ENCODE data around the gene SASH1.
A peak's percentile ranks its signal among the peaks of the same experiment; 100 is the strongest.

The SASH1 gene

DNA sequence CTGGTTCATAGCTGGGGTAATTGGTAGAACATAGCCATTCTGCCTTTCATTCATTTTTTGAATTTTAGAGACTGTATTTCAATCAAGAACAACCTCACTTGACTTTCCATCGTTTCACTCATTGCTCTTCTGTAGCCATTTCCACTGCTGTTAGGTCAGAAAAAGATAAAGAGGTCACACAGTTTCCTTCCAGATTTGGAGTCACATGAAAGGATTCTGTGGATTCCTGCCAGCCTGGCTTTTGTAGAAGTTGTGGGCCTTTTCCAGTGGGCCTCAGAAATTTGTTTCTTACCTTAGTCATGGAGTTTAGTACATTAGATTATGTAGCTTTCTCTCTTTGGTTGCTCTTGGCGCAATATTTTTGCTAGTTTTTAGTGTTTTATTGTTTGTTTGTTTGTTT, 157.8 kb downstream of the SASH1 start:
- no peak for DNase-seq (ENCODE audit: low read depth)
- H3K4me3 ChIP-seq (ENCODE audit: low read length): no peak overlapping the region
- TF ChIP-seq, protein P1, sequence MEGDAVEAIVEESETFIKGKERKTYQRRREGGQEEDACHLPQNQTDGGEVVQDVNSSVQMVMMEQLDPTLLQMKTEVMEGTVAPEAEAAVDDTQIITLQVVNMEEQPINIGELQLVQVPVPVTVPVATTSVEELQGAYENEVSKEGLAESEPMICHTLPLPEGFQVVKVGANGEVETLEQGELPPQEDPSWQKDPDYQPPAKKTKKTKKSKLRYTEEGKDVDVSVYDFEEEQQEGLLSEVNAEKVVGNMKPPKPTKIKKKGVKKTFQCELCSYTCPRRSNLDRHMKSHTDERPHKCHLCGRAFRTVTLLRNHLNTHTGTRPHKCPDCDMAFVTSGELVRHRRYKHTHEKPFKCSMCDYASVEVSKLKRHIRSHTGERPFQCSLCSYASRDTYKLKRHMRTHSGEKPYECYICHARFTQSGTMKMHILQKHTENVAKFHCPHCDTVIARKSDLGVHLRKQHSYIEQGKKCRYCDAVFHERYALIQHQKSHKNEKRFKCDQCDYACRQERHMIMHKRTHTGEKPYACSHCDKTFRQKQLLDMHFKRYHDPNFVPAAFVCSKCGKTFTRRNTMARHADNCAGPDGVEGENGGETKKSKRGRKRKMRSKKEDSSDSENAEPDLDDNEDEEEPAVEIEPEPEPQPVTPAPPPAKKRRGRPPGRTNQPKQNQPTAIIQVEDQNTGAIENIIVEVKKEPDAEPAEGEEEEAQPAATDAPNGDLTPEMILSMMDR (conservative IDR thresholded peaks at IDR 0.05; ENCODE audit: low read depth, low read length): no peak

DNA sequence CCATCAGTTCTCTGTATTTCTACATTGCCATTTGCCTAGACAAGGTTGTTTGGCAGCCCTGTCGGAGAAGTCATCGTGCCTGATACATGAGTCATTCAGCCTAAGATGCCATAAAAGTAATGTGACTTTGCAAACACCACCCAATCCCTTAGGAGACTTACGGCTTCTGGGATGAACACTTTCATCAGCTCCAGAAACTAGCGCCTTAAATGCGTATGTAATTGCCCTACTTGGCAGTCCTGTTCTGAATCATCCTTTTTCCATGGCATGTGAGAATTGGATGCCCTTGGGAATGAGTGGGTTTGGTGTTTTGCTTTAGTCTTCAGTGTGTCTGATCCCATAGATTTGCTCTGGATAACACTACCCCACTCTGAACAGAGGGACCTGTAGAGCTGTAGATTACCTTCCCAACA, 158.5 kb downstream of the SASH1 start:
- TF ChIP-seq, protein P1 (conservative IDR thresholded peaks at IDR 0.05; ENCODE audit: low read depth, low read length): no peak
- peak; percentile 97 for DNase-seq (ENCODE audit: low read depth)
- H3K4me3 ChIP-seq (ENCODE audit: low read length): no peak overlapping the region

- TF ChIP-seq, protein P1 (conservative IDR thresholded peaks at IDR 0.05; ENCODE audit: low read depth, low read length): no peak
- DNase-seq (ENCODE audit: low read depth): no peak
- H3K4me3 ChIP-seq (ENCODE audit: low read length): no peak overlapping the region
Measured at GRCh38 chr6:148502083-148502772, 159.6 kb downstream of the SASH1 start.

DNA sequence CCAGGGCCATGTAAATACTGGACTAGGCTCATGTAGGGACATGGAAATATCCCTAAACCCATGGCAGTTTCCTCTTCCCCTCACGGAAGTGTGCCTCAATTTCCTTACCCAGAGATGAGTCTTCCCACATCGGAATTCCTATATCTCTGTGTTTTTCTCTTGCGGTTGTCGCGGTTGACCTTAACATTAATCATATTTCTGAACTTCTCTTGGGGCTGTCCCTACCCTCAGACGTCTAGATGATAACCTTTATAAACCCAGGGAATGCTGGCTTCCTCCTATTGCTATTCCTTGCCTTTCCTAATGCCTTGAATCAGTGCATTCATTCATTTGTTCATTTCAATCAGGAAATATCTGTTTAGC, 160.1 kb downstream of the SASH1 start:
- DNase-seq (ENCODE audit: low read depth): no peak
- TF ChIP-seq, protein P1 (conservative IDR thresholded peaks at IDR 0.05; ENCODE audit: low read depth, low read length): no peak
- H3K4me3 ChIP-seq (ENCODE audit: low read length): no peak overlapping the region

DNA sequence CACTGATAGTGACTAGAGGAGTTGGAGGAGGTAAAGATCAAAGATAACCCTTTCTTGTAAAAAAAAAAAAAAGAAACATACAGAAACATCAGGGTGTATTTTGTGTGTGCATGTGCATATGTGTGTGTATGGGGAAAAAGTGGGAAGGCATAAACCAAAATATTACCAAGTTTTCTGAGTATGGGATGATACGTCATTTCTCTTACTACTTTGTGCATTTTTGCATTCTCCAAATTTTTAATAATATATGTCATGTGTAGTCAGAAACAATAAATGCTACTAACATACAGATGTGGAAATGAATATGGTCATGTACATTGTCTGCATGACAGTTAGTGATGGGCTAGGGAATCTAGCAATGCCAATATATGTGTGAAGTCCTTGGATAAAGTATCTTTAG, 161.1 kb downstream of the SASH1 start:
- H3K4me3 ChIP-seq (ENCODE audit: low read length): no peak overlapping the region

DNA sequence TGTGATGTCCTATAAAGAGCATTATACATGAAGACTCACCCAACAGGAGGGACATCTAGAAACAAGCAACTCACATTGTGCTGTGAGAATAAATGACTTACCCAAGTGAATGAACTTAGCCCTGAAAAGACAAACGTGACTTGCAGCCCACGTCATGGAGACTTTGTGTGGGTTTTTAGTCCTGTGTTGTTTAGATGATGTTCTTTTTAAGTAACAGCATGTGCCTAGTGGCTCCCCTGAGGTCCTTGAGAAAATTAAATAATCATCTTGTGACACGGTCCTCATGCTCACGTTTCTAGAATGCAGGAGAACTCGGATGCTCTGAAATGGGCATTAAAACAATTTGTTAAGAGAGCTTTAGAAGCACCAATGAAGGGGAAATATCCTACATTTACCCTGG, 165.1 kb downstream of the SASH1 start:
- TF ChIP-seq, protein P1 (conservative IDR thresholded peaks at IDR 0.05; ENCODE audit: low read depth, low read length): no peak
- no peak overlapping the region for H3K4me3 ChIP-seq (ENCODE audit: low read length)
- DNase-seq (ENCODE audit: low read depth): no peak

More for the DNA sequence above, 161.1 kb downstream of the SASH1 start:
- no peak for DNase-seq (ENCODE audit: low read depth)
- TF ChIP-seq, protein P1 (conservative IDR thresholded peaks at IDR 0.05; ENCODE audit: low read depth, low read length): no peak

- TF ChIP-seq, protein P1 (conservative IDR thresholded peaks at IDR 0.05; ENCODE audit: low read depth, low read length): no peak
- no peak for DNase-seq (ENCODE audit: low read depth)
- H3K4me3 ChIP-seq (ENCODE audit: low read length): peak overlapping the region; percentile 51
Measured at GRCh38 chr6:148508401-148509041, 165.9 kb downstream of the SASH1 start.
